Measurements from ENCODE around the gene NDUFB5. TPM values are rescaled to one million over a fixed set of nuclear protein-coding genes. Genes with fewer than 3 reads are reported as not detected.

NDUFB5 gene
- total RNA-seq, 1 experiment from 2014 or later = 95.6 TPM

- Mint-ChIP-seq H3K27ac (no peak overlapping the region), H3K27me3 (ENCODE audit: low read depth) (no peaks in the 10 kb centered on the region), H3K4me1 (peaks cover 41% of the 10 kb centered on the region), H3K4me3 (no peak overlapping the region), H3K9me3 (no peaks in the 10 kb centered on the region), H3K36me3 (peaks cover 9% of the 10 kb centered on the region)
- POLR2A ChIA-PET = no interaction called here
- ATAC-seq = no peak
- TF ChIP-seq PRRX2 (CRISPR knock-in tag; IDR thresholded peaks at IDR 0.05) (no peak), CREM (CRISPR knock-in tag; IDR thresholded peaks at IDR 0.05) (no peak), ZNF396 (CRISPR knock-in tag; IDR thresholded peaks at IDR 0.05; ENCODE audit: borderline replicate concordance) (no peak), NFE2L1 (CRISPR knock-in tag; IDR thresholded peaks at IDR 0.05) (no peak), E2F5 (CRISPR knock-in tag; IDR thresholded peaks at IDR 0.05) (no peak), MAX (CRISPR knock-in tag; IDR thresholded peaks at IDR 0.05) (no peak), ATF2 (CRISPR knock-in tag; IDR thresholded peaks at IDR 0.05; ENCODE audit: borderline replicate concordance, low read depth) (no peak), EMX1 (CRISPR knock-in tag; IDR thresholded peaks at IDR 0.05) (no peak), STAT6 (CRISPR knock-in tag; conservative IDR thresholded peaks at IDR 0.05; ENCODE audit: low read depth) (no peak), ZNF423 (CRISPR knock-in tag; IDR thresholded peaks at IDR 0.05) (no peak), SOX15 (CRISPR knock-in tag; IDR thresholded peaks at IDR 0.05) (no peak)
- TF ChIP-seq, protein P1, sequence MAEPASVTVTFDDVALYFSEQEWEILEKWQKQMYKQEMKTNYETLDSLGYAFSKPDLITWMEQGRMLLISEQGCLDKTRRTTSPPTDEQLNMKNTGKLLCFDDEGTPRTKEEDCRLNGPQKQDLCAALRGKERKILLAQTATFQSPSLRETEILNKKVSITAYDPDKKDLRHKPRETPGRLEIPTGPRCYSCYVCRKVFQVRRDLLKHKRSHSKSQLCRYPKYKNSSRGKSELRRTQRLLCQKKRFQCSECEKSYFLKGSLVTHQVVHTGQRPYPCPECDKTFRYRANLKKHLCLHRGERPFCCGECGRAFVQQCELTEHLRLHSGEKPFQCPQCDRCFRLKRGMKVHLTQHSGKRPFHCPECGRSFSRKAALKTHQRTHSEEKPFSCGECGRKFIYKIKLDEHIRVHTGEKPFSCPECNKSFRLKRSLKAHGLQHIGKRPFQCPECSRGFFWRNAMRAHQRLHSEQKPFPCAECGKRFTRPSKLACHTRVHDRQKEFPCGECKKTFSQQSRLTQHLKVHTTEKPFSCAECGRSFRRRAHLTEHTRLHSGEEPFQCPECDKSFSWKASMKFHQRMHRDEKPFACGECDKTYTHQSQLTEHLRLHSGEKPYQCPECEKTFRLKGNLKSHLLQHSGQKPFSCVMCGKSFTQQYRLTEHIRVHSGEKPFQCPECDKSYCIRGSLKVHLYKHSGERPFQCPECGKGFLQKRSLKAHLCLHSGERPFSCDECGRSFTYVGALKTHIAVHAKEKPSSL (CRISPR knock-in tag; conservative IDR thresholded peaks at IDR 0.05) = no peak
- no peak for DNase-seq (ENCODE audit: low spot score)
- CTCF ChIA-PET = interaction anchor here (1.1 to 2.6 kb wide), 2 partner anchors 11 to 107 kb away, joined by 3 to 28 read pairs; no protein-coding TSS in a partner anchor
Measured at GRCh38 chr3:179660872-179661271, 56.3 kb downstream of the NDUFB5 start.

DNA sequence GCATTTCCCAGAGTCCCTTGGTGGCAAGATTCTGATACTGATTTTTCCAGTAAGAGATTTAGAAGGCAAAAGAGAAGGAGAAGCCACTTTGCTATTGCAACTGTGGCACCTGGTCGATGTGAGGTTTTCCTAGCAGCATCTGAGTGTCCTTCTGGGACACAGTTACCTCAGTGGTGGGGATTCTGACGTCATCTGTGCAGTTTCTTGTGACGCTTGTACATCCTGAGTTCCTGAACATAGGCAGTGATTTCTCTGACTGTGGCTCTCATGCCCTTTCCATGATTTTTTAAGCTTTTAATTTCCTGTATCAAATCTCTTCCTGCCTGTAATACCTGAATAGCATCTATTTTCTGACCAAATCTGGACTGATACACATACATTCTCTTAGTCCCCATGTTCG lies 57.2 kb downstream of the NDUFB5 start:
- ChIA-PET CTCF (interaction anchor here (1.1 to 2.6 kb wide), 3 partner anchors 8 to 106 kb away, joined by 3 to 28 read pairs (median 9); partner anchors contain the start of gene USP13), POLR2A (interaction anchor here (1.0 kb wide), 1 partner anchor 8 kb away, joined by 4 read pairs; no protein-coding TSS in a partner anchor)
- no peak overlapping the region for H3K4me3 Mint-ChIP-seq
- H3K9me3 Mint-ChIP-seq = no peaks in the 10 kb centered on the region
- H3K27me3 Mint-ChIP-seq (ENCODE audit: low read depth) = no peaks in the 10 kb centered on the region
- H3K36me3 Mint-ChIP-seq = peaks cover 3% of the 10 kb centered on the region
- DNase-seq (ENCODE audit: low spot score) (no peak), ATAC-seq (no peak)
- peaks cover 50% of the 10 kb centered on the region for H3K4me1 Mint-ChIP-seq
- no peak overlapping the region for H3K27ac Mint-ChIP-seq
- TF ChIP-seq TCF7 (CRISPR knock-in tag; IDR thresholded peaks at IDR 0.05; ENCODE audit: low read depth) (no peak), TP53 (CRISPR knock-in tag; IDR thresholded peaks at IDR 0.05) (no peak), ZNF138 (CRISPR knock-in tag; conservative IDR thresholded peaks at IDR 0.05) (no peak), IRF1 (CRISPR knock-in tag; IDR thresholded peaks at IDR 0.05) (no peak), ATF3 (CRISPR knock-in tag; conservative IDR thresholded peaks at IDR 0.05) (no peak), IRF2 (CRISPR knock-in tag; IDR thresholded peaks at IDR 0.05; ENCODE audit: borderline replicate concordance, low read depth) (no peak), CBFB (CRISPR knock-in tag; IDR thresholded peaks at IDR 0.05; ENCODE audit: low read depth) (no peak), ZNF219 (CRISPR knock-in tag; IDR thresholded peaks at IDR 0.05; ENCODE audit: borderline replicate concordance) (no peak), TEAD4 (CRISPR knock-in tag; IDR thresholded peaks at IDR 0.05) (no peak), ZBTB21 (CRISPR knock-in tag; IDR thresholded peaks at IDR 0.05; ENCODE audit: borderline replicate concordance) (no peak), RORB (CRISPR knock-in tag; IDR thresholded peaks at IDR 0.05) (no peak)
- TF ChIP-seq, protein P2, sequence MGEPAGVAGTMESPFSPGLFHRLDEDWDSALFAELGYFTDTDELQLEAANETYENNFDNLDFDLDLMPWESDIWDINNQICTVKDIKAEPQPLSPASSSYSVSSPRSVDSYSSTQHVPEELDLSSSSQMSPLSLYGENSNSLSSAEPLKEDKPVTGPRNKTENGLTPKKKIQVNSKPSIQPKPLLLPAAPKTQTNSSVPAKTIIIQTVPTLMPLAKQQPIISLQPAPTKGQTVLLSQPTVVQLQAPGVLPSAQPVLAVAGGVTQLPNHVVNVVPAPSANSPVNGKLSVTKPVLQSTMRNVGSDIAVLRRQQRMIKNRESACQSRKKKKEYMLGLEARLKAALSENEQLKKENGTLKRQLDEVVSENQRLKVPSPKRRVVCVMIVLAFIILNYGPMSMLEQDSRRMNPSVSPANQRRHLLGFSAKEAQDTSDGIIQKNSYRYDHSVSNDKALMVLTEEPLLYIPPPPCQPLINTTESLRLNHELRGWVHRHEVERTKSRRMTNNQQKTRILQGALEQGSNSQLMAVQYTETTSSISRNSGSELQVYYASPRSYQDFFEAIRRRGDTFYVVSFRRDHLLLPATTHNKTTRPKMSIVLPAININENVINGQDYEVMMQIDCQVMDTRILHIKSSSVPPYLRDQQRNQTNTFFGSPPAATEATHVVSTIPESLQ (CRISPR knock-in tag; IDR thresholded peaks at IDR 0.05) = no peak
- TF ChIP-seq, protein P3, sequence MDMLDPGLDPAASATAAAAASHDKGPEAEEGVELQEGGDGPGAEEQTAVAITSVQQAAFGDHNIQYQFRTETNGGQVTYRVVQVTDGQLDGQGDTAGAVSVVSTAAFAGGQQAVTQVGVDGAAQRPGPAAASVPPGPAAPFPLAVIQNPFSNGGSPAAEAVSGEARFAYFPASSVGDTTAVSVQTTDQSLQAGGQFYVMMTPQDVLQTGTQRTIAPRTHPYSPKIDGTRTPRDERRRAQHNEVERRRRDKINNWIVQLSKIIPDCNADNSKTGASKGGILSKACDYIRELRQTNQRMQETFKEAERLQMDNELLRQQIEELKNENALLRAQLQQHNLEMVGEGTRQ (CRISPR knock-in tag; IDR thresholded peaks at IDR 0.05) = no peak

Measured in WTC11 (cell line).